ENCODE data around the gene FANCC. TPM values are rescaled to one million over a fixed set of nuclear protein-coding genes. Genes with fewer than 3 reads are reported as not detected.
"Not testable (repeated sequence)": the region's sequence is repeated elsewhere in the genome, so short reads cannot be mapped to it uniquely, and the experiment has no call there.

Gene FANCC
- total RNA-seq, 1 experiment from 2014 or later, result 25.3 TPM

DNA sequence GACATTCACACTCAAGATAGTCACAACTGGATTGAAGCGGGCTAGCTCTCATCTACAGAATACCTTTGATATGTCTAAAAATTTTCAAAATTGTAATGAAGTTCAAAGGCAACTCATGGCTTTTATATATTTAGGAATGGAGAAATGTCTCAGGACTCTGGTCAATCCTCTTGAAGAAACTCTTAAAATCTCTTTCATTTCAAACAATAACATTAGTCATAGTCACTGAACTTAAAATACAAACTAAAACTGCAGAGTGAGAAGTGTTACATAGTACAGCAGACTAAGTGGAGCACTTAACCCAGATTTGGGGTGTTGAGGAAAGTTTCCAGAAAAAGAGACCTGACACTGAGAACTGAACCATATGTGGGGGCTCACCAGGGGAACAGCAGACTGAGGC is 20.7 kb downstream of the FANCC start:
- CTCF ChIA-PET, result no interaction called here
- Histone ChIP-seq H3K4me3 (ENCODE audit: low read depth, low read length, poor library complexity, severe bottlenecking) (no peak overlapping the region), H3K4me1 (ENCODE audit: insufficient read depth, low read length, poor library complexity, severe bottlenecking) (no peaks in the 10 kb centered on the region), H3K36me3 (ENCODE audit: insufficient read depth, low read length, poor library complexity, severe bottlenecking) (no peaks in the 10 kb centered on the region), H3K9me3 (ENCODE audit: low read depth, low read length, poor library complexity, severe bottlenecking) (no peaks in the 10 kb centered on the region), H3K27ac (ENCODE audit: low read depth, low read length, poor library complexity, severe bottlenecking) (no peak overlapping the region), H3K27me3 (replicated peaks; ENCODE audit: insufficient read depth, low read depth, low read length, poor library complexity) (no peaks in the 10 kb centered on the region)
- no TSS peak for BruUV-seq (replicated peaks)
- POLR2A ChIA-PET (ENCODE audit: low non-redundant PET), result no interaction called here
- DNase-seq (ENCODE audit: low spot score), result no peak
- TF ChIP-seq EZH2 (IDR thresholded peaks at IDR 0.05; ENCODE audit: borderline replicate concordance, low read depth, low read length, poor library complexity, severe bottlenecking) (no peak), CTCF (conservative IDR thresholded peaks at IDR 0.05; ENCODE audit: low read depth, low read length) (no peak)
- intact Hi-C loops (cut with micrococcal nuclease; ENCODE audit: unreplicated experiment), result no loop called here

DNA sequence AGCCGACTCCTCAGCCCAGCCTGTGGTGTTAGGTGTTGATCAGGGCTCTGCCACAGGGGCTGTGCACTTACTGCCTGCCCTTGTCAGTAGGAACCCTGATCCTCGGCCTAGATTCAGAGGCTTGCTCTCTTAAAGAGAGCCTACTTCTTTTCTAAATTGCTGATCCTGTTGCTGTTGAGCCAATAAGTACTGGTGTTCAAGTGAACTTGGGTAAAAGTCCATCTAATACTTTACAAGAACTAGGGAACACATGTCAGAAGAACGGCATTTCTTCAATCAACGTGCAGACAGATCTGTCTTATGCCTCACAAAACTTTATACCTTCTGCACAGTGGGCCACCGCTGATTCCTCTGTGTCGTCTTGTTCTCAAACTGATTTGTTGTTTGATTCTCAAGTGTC is 24.2 kb downstream of the FANCC start:
- CTCF ChIA-PET; DNase-seq (ENCODE audit: low spot score); POLR2A ChIA-PET (ENCODE audit: low non-redundant PET); H3K27ac ChIP-seq (ENCODE audit: low read depth, low read length, poor library complexity, severe bottlenecking); H3K4me3 ChIP-seq (ENCODE audit: low read depth, low read length, poor library complexity, severe bottlenecking); H3K27me3 ChIP-seq (replicated peaks; ENCODE audit: insufficient read depth, low read depth, low read length, poor library complexity); intact Hi-C loops (cut with micrococcal nuclease; ENCODE audit: unreplicated experiment); H3K9me3 ChIP-seq (ENCODE audit: low read depth, low read length, poor library complexity, severe bottlenecking); BruUV-seq (replicated peaks); H3K36me3 ChIP-seq (ENCODE audit: insufficient read depth, low read length, poor library complexity, severe bottlenecking); H3K4me1 ChIP-seq (ENCODE audit: insufficient read depth, low read length, poor library complexity, severe bottlenecking): not testable (repeated sequence)

DNA sequence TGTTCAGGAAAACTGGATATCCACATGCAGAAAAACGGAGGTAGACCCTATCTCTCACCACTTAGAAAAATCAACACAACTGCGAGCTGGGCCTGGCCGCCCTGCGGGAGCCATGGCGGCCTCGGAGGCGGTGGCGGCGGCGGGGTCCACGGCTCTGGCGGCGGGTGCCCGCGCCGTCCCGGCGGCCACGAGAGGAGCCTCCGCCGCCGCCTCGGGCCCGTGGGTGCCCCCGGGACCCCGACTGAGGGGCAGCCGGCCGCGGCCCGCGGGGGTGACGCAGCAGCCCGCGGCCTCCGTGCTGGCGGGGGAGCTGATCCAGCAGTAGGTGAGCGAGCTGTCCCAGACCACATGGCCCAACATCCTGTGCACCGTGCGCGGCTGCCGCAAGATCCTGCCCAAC is 25.3 kb downstream of the FANCC start:
- no peak for DNase-seq (ENCODE audit: low spot score)
- ChIA-PET POLR2A (ENCODE audit: low non-redundant PET) (no interaction called here), CTCF (no interaction called here)
- H3K27me3 ChIP-seq (replicated peaks; ENCODE audit: insufficient read depth, low read depth, low read length, poor library complexity), result no peaks in the 10 kb centered on the region
- no peak overlapping the region for H3K4me3 ChIP-seq (ENCODE audit: low read depth, low read length, poor library complexity, severe bottlenecking)
- TF ChIP-seq EZH2 (IDR thresholded peaks at IDR 0.05; ENCODE audit: borderline replicate concordance, low read depth, low read length, poor library complexity, severe bottlenecking) (no peak), CTCF (conservative IDR thresholded peaks at IDR 0.05; ENCODE audit: low read depth, low read length) (no peak)
- no peak overlapping the region for H3K27ac ChIP-seq (ENCODE audit: low read depth, low read length, poor library complexity, severe bottlenecking)
- H3K9me3 ChIP-seq (ENCODE audit: low read depth, low read length, poor library complexity, severe bottlenecking), result no peaks in the 10 kb centered on the region
- H3K4me1 ChIP-seq (ENCODE audit: insufficient read depth, low read length, poor library complexity, severe bottlenecking), result no peaks in the 10 kb centered on the region
- H3K36me3 ChIP-seq (ENCODE audit: insufficient read depth, low read length, poor library complexity, severe bottlenecking), result no peaks in the 10 kb centered on the region
- intact Hi-C loops (cut with micrococcal nuclease; ENCODE audit: unreplicated experiment), result no loop called here
- BruUV-seq (replicated peaks), result no TSS peak

DNA sequence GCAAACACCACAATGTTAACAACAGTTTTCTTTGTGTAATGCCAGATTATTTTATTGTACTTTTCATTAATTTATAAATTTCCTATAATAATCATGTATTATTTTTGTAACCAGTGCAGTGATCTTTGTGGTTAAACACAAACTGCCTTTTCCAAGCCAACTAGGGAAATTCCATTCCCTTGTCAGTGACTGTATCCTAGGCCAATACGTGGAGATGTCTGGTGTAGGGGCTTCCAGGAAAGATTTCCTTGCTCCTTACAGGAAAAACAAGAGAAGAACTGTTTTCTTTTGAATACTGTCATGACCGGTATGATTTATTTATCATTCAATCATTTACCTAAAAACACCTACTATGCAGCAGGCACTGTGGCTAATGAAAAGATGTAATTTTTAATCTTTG is 31.4 kb downstream of the FANCC start:
- intact Hi-C loops (cut with micrococcal nuclease; ENCODE audit: unreplicated experiment), result no loop called here
- CTCF ChIA-PET, result no interaction called here
- H3K27ac ChIP-seq (ENCODE audit: low read depth, low read length, poor library complexity, severe bottlenecking), result no peak overlapping the region
- no peaks in the 10 kb centered on the region for H3K36me3 ChIP-seq (ENCODE audit: insufficient read depth, low read length, poor library complexity, severe bottlenecking)
- peaks cover 9% of the 10 kb centered on the region for H3K9me3 ChIP-seq (ENCODE audit: low read depth, low read length, poor library complexity, severe bottlenecking)
- BruUV-seq (replicated peaks), result no TSS peak
- no peaks in the 10 kb centered on the region for H3K4me1 ChIP-seq (ENCODE audit: insufficient read depth, low read length, poor library complexity, severe bottlenecking)
- no peak for DNase-seq (ENCODE audit: low spot score)
- POLR2A ChIA-PET (ENCODE audit: low non-redundant PET), result no interaction called here
- no peak for TF ChIP-seq EZH2 (IDR thresholded peaks at IDR 0.05; ENCODE audit: borderline replicate concordance, low read depth, low read length, poor library complexity, severe bottlenecking)
- no peak for TF ChIP-seq CTCF (conservative IDR thresholded peaks at IDR 0.05; ENCODE audit: low read depth, low read length)
- H3K27me3 ChIP-seq (replicated peaks; ENCODE audit: insufficient read depth, low read depth, low read length, poor library complexity), result no peaks in the 10 kb centered on the region
- no peak overlapping the region for H3K4me3 ChIP-seq (ENCODE audit: low read depth, low read length, poor library complexity, severe bottlenecking)
